IMR-90 (cell line): ENCODE results near the gene ACVRL1. TPM values are rescaled to one million over a fixed set of nuclear protein-coding genes. Genes with fewer than 3 reads are reported as not detected.

Experiments used
- ATAC-seq: fragments of 200-7000 bp; cut with Tn5 transposase; 2 replicates; pipeline ENCODE4 v1.9.1; 2020; ENCODE audit warnings: low read depth, mild to moderate bottlenecking, moderate library complexity
- BruUV-seq: library from RNA; stranded (reverse); fragments of 400-500 nt; replicated peaks from 2 replicates; lab custom pipeline; 2021; lab: Mats Ljungman, UMichigan
- CTCF ChIA-PET: fragments of 300-600 bp; formaldehyde crosslinking; extraction: SDS; loops from one replicate; lab custom pipeline; 2021; ENCODE audit warnings: antibody characterized with exemption; lab: Yijun Ruan, JAX
- POLR2A ChIA-PET: fragments of 300-600 bp; sonication (Branson Sonifier 250); formaldehyde crosslinking; loops from one replicate; lab custom pipeline; 2022; ENCODE audit warnings: antibody characterized with exemption; ENCODE audit not compliant: unreplicated experiment; lab: Charles Lee
- DNase-seq: peaks from one replicate; pipeline ENCODE4 v3.0.0; 2013
- H2AFZ ChIP-seq: replicated peaks from 2 replicates; pipeline ENCODE3; 2013; ENCODE audit warnings: low read length, mild to moderate bottlenecking; ENCODE audit not compliant: poor library complexity
- H2AK5ac ChIP-seq: 2 replicates; pipeline ENCODE4 v1.6.1; 2013; ENCODE audit warnings: low read depth, low read length, inconsistent platforms
- H2AK9ac ChIP-seq: replicated peaks from 2 replicates; pipeline ENCODE3; 2013; ENCODE audit warnings: mild to moderate bottlenecking, low read depth, low read length, moderate library complexity; ENCODE audit not compliant: poor library complexity
- H2BK120ac ChIP-seq: 2 replicates; pipeline ENCODE4 v1.6.1; 2013; ENCODE audit warnings: low read depth, low read length, inconsistent platforms
- H2BK15ac ChIP-seq: 3 replicates; pipeline ENCODE4 v1.6.1; 2013; ENCODE audit warnings: low read depth, low read length, inconsistent platforms
- H2BK20ac ChIP-seq: 2 replicates; pipeline ENCODE4 v1.6.1; 2013; ENCODE audit warnings: low read depth, mild to moderate bottlenecking, inconsistent platforms, low read length, moderate library complexity
- H2BK5ac ChIP-seq: 2 replicates; pipeline ENCODE4 v1.6.1; 2013; ENCODE audit warnings: mild to moderate bottlenecking, low read depth, low read length, inconsistent platforms; ENCODE audit not compliant: poor library complexity, severe bottlenecking
- H3K14ac ChIP-seq: replicated peaks from 2 replicates; pipeline ENCODE4 v1.6.1; 2013; ENCODE audit warnings: low read depth, low read length, inconsistent platforms
- H3K18ac ChIP-seq: 2 replicates; pipeline ENCODE4 v1.6.1; 2013; ENCODE audit warnings: low read depth, low read length, control low read depth
- H3K23ac ChIP-seq: 2 replicates; pipeline ENCODE4 v1.6.1; 2013; ENCODE audit warnings: low read depth, low read length, inconsistent platforms
- H3K27ac ChIP-seq: 2 replicates; pipeline ENCODE4 v1.5.1; 2013; ENCODE audit warnings: mild to moderate bottlenecking, control low read depth, low read length; ENCODE audit not compliant: insufficient read depth
- H3K27me3 ChIP-seq: 2 replicates; pipeline ENCODE4 v1.6.1; 2013; ENCODE audit warnings: low read length; ENCODE audit not compliant: control insufficient read depth, insufficient read depth
- H3K36me3 ChIP-seq: 2 replicates; pipeline ENCODE4 v1.6.1; 2013; ENCODE audit warnings: low read length, mixed read lengths; ENCODE audit not compliant: control insufficient read depth, insufficient read depth
- H3K4ac ChIP-seq: 2 replicates; pipeline ENCODE4 v1.6.1; 2013; ENCODE audit warnings: low read depth, low read length, inconsistent platforms
- H3K4me1 ChIP-seq: 2 replicates; pipeline ENCODE4 v1.6.1; 2013; ENCODE audit warnings: low read length, mixed read lengths; ENCODE audit not compliant: control insufficient read depth, insufficient read depth
- H3K4me2 ChIP-seq: 2 replicates; pipeline ENCODE4 v1.6.1; 2013; ENCODE audit warnings: low read depth, mild to moderate bottlenecking, control low read depth, low read length, moderate library complexity
- H3K4me3 ChIP-seq: 2 replicates; pipeline ENCODE4 v1.5.1; 2013; ENCODE audit warnings: low read depth, mild to moderate bottlenecking, control low read depth, low read length, moderate library complexity; ENCODE audit not compliant: insufficient read depth
- H3K56ac ChIP-seq: 2 replicates; pipeline ENCODE4 v1.6.1; 2013; ENCODE audit warnings: low read length, inconsistent platforms; ENCODE audit not compliant: insufficient read depth; ENCODE audit errors: extremely low read depth
- H3K79me1 ChIP-seq, 2 experiments: 2 replicates each; pipeline ENCODE4 v1.6.1; 2013; ENCODE audit warnings: low read length in 2 of 2, inconsistent platforms in 1 of 2, low read depth in 1 of 2
- H3K9ac ChIP-seq: 2 replicates; pipeline ENCODE4 v1.6.1; 2013; ENCODE audit warnings: low read depth, low read length, control low read depth
- H3K9me1 ChIP-seq: 2 replicates; pipeline ENCODE4 v1.6.1; 2013; ENCODE audit warnings: low read length, inconsistent platforms; ENCODE audit not compliant: insufficient read depth
- H3K9me3 ChIP-seq: 2 replicates; pipeline ENCODE4 v1.6.1; 2013; ENCODE audit warnings: low read length; ENCODE audit not compliant: control insufficient read depth, insufficient read depth
- H4K20me1 ChIP-seq: 2 replicates; pipeline ENCODE4 v1.6.1; 2013; ENCODE audit warnings: low read length, inconsistent platforms; ENCODE audit not compliant: insufficient read depth
- H4K5ac ChIP-seq: 2 replicates; pipeline ENCODE4 v1.6.1; 2013; ENCODE audit warnings: mild to moderate bottlenecking, low read depth, low read length, control low read depth
- H4K8ac ChIP-seq, 2 experiments: 2 replicates each; pipeline ENCODE4 v1.6.1; 2013; ENCODE audit warnings: low read depth in 2 of 2, low read length in 2 of 2, control low read depth in 1 of 2, inconsistent platforms in 1 of 2
- H4K91ac ChIP-seq: 2 replicates; pipeline ENCODE4 v1.6.1; 2013; ENCODE audit warnings: low read depth, low read length, inconsistent platforms; ENCODE audit not compliant: insufficient read depth
- CEBPB ChIP-seq: IDR thresholded peaks from 2 replicates; pipeline ENCODE4 v1.6.1; 2012; ENCODE audit warnings: low read depth, low read length, improper control_type of control experiment
- CHD1 ChIP-seq: IDR thresholded peaks from 2 replicates; pipeline ENCODE4 v1.6.1; 2012; ENCODE audit warnings: low read depth, low read length, improper control_type of control experiment
- FOS ChIP-seq: fragments of 150-350 bp; IDR thresholded peaks from 2 replicates; pipeline ENCODE4 v1.6.1; 2016; ENCODE audit warnings: low read depth, low read length
- MAFK ChIP-seq: IDR thresholded peaks from 2 replicates; pipeline ENCODE4 v1.6.1; 2012; ENCODE audit warnings: low read depth, low read length, improper control_type of control experiment
- MAZ ChIP-seq: IDR thresholded peaks from 2 replicates; pipeline ENCODE4 v1.6.1; 2012; ENCODE audit warnings: low read depth, mild to moderate bottlenecking, low read length, improper control_type of control experiment, moderate library complexity, borderline replicate concordance
- MXI1 ChIP-seq: IDR thresholded peaks from 2 replicates; pipeline ENCODE4 v1.6.1; 2012; ENCODE audit warnings: low read depth, mild to moderate bottlenecking, low read length, moderate library complexity, borderline replicate concordance
- NFE2L2 ChIP-seq: fragments of 150-350 bp; IDR thresholded peaks from 2 replicates; pipeline ENCODE4 v1.6.1; 2016; ENCODE audit warnings: low read depth, mild to moderate bottlenecking, low read length
- POLR2A ChIP-seq: IDR thresholded peaks from 2 replicates; pipeline ENCODE4 v1.6.1; 2012; ENCODE audit warnings: mild to moderate bottlenecking, low read depth, low read length
- RAD21 ChIP-seq: IDR thresholded peaks from 2 replicates; pipeline ENCODE4 v1.6.1; 2012; ENCODE audit warnings: low read length, improper control_type of control experiment
- RFX5 ChIP-seq: IDR thresholded peaks from 2 replicates; pipeline ENCODE4 v1.8.0; 2012; ENCODE audit warnings: low read depth, mild to moderate bottlenecking, low read length, moderate library complexity
- SMC3 ChIP-seq: fragments of 150-350 bp; IDR thresholded peaks from 2 replicates; pipeline ENCODE4 v1.6.1; 2016; ENCODE audit warnings: low read depth, mild to moderate bottlenecking, antibody characterized with exemption, low read length, moderate library complexity
- WGBS, 2 experiments: methylation state at CpG; one replicate each; pipeline versions ENCODE4 v1.1.5 to v1.1.7; 2013; ENCODE audit warnings: missing lambda C conversion rate in 2 of 2; ENCODE audit not compliant: insufficient read length in 1 of 2; ENCODE audit errors: extremely low coverage in 2 of 2; 5-methylcytosine and 5-hydroxymethylcytosine counted together
- dilution Hi-C: fragments of 300-500 bp; cut with HindIII; formaldehyde crosslinking; loops from one replicate; pipeline ENCODE4 v1.14.3; 2018; ENCODE audit warnings: low sequenced_read_pairs; ENCODE audit not compliant: unreplicated experiment
- in situ Hi-C: fragments of 300-500 bp; cut with MboI; formaldehyde crosslinking; loops from 3 replicates; pipeline ENCODE4 v1.14.3; 2019; ENCODE audit warnings: low sequenced_read_pairs, inconsistent platforms, mixed read lengths
- intact Hi-C: fragments of 100-400 bp; cut with micrococcal nuclease; formaldehyde crosslinking; loops from 2 replicates; pipeline ENCODE4 v1.10.0; 2022
- polyA plus RNA-seq, 3 experiments: library from polyadenylated mRNA; depleted of rRNA; stranded (reverse); fragments of >200 nt; gene quantifications; 2 replicates each; pipeline ENCODE4 v1.2.3, GENCODE V29; 2012; ENCODE audit warnings: low replicate concordance in 1 of 3
- total RNA-seq: library from RNA; depleted of rRNA; stranded (reverse); fragments of >200 nt; gene quantifications from 2 replicates; pipeline ENCODE4 v1.2.3, GENCODE V29; 2012
- TF ChIP-seq, protein P1 (sequence below): fragments of 150-350 bp; IDR thresholded peaks from 2 replicates; pipeline ENCODE4 v1.6.1; 2017; ENCODE audit warnings: mild to moderate bottlenecking, antibody characterized with exemption, low read length, low read depth
- TF ChIP-seq, protein P2 (sequence below): fragments of 150-350 bp; IDR thresholded peaks from 2 replicates; pipeline ENCODE4 v1.6.1; 2016; ENCODE audit warnings: low read depth, mild to moderate bottlenecking, low read length, moderate library complexity, borderline replicate concordance

The ACVRL1 gene
- total and polyA plus RNA-seq, 2 of the 4 experiments (the other 2 are of a cell fraction): 6.4 to 7.5 TPM

DNA sequence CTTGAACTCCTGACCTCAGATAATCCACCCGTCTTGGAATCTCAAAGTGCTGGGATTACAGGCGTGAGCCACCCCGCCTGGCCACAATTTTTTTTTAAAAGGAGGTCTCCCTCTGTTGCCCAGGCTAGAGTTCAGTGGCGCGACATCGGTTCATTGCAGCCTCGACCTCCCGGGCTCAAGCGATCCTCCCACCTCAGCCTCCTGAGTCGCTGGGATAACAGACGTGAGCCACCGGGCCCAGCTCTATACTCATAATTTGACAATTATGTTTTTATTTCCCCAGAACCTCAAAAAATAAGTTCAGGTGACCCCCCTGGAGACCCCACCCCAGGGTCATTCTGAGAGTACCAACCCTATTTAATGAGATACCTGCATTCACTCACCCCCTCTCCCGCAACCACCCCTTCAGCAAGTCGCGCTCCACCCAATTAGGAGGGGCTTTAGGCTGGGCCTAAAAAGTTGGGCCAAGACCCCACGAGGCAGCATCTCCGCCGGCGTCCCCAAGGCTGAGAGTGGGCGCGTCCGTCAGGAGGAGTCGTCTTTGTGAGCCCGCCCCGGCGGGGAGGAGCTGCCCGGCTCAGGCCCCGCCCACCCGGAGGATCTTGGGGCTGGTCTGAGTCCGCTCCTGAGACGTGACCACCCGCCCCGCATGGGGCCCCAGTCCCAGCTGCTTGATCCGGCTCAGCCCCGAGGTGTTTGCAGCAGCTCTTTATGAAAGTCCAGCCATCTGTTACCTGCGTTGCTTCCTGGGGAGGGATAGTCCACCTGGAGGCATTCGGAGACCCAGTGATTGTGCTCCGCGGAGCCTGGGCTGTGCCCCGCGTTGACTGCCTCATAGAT lies 19.6 kb upstream of the ACVRL1 start, which contains the start of gene ANKRD33 (continued):
- TF ChIP-seq RFX5 (no peak), MAFK (no peak)

DNA sequence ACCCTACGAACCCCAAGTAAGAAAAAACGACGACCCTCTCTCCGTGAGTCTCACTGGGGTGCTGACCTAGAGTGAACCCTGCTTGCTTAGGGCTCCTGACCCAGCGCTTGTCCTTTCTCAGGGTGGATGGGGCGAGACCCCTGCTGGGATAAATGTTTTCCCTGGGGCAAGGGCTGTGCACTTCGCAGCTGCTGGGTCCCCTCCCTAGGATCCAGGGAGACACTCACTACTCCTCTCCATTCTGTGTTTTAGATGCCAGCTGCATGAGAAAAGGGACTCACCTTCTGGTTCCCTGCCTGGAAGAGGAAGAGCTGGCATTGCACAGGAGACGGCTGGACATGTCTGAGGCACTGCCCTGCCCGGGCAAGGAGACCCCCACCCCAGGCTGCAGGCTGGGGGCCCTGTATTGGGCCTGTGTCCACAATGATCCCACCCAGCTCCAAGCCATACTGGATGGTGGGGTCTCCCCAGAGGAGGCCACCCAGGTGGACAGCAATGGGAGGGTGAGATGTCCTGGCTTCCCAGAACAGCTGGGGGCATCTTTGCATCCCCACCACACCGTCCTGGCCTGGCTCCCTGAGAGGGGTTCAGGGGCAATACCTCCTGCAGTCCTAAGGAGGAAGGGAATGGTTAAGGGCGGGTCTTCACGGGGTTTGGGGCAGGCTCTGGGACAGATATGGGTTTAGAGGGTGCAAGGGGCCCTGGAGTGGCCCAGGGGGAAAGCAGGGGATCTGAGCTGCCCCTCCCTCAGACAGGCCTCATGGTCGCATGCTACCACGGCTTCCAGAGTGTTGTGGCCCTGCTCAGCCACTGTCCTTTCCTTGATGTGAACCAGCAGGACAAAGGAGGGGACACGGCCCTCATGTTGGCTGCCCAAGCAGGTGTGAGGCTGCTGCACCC lies 18.7 kb upstream of the ACVRL1 start:
- no TSS peak for BruUV-seq
- peak overlapping the region; percentile 35; the same call in 1 of the 2 replicates for H2BK120ac ChIP-seq
- ATAC-seq (no peak), DNase-seq (no peak)
- peaks cover 6% of the 10 kb centered on the region for H3K4me1 ChIP-seq
- H3K9ac ChIP-seq: no peak overlapping the region
- H3K23ac ChIP-seq: no peak overlapping the region
- H3K9me1 ChIP-seq: peaks cover 2% of the 10 kb centered on the region; the same call in 1 of the 2 replicates
- CTCF ChIA-PET: no interaction called here
- H3K14ac ChIP-seq: no peak overlapping the region
- no peaks in the 10 kb centered on the region for H3K9me3 ChIP-seq
- H4K8ac ChIP-seq: no peak overlapping the region; a peak in 1 of 4 replicates
- H2AFZ ChIP-seq: peak overlapping the region; percentile 78
- no peaks in the 10 kb centered on the region for H3K27me3 ChIP-seq
- no peak overlapping the region for H2BK20ac ChIP-seq
- in situ Hi-C loops (no loop called here), intact Hi-C loops (no loop called here), dilution Hi-C loops (no loop called here)
- H3K27ac ChIP-seq: no peak overlapping the region
- H3K36me3 ChIP-seq: no peaks in the 10 kb centered on the region
- POLR2A ChIA-PET: interaction anchor here (0.9 kb wide), 1 partner anchor 9 kb away, joined by 22 read pairs; no protein-coding TSS in a partner anchor
- no peak overlapping the region for H2BK15ac ChIP-seq
- H2AK5ac ChIP-seq: peak overlapping the region; percentile 38; the same call in 1 of the 2 replicates
- 81% methylated on average over 8 of the region's 15 CpGs; no CpG with 5 or more reads in 1 of the 2 experiments for WGBS, 2 experiments
- H3K18ac ChIP-seq: no peak overlapping the region
- H3K4me2 ChIP-seq: no peak overlapping the region
- H3K56ac ChIP-seq: no peak overlapping the region
- no peaks in the 10 kb centered on the region for H3K79me1 ChIP-seq
- no peak overlapping the region for H2BK5ac ChIP-seq
- peak overlapping the region; percentile 7 for H2AK9ac ChIP-seq
- no peak overlapping the region for H4K91ac ChIP-seq
- H4K20me1 ChIP-seq: no peaks in the 10 kb centered on the region
- no peak overlapping the region for H3K4ac ChIP-seq
- no peak overlapping the region for H4K5ac ChIP-seq
- no peak overlapping the region for H3K4me3 ChIP-seq
- TF ChIP-seq MAZ (no peak), RAD21 (no peak), CHD1 (no peak), POLR2A (no peak), SMC3 (no peak), MXI1 (no peak), CEBPB (no peak), MAFK (no peak), FOS (no peak), NFE2L2 (no peak)
- TF ChIP-seq, protein P1, sequence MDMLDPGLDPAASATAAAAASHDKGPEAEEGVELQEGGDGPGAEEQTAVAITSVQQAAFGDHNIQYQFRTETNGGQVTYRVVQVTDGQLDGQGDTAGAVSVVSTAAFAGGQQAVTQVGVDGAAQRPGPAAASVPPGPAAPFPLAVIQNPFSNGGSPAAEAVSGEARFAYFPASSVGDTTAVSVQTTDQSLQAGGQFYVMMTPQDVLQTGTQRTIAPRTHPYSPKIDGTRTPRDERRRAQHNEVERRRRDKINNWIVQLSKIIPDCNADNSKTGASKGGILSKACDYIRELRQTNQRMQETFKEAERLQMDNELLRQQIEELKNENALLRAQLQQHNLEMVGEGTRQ: no peak
- TF ChIP-seq, protein P2, sequence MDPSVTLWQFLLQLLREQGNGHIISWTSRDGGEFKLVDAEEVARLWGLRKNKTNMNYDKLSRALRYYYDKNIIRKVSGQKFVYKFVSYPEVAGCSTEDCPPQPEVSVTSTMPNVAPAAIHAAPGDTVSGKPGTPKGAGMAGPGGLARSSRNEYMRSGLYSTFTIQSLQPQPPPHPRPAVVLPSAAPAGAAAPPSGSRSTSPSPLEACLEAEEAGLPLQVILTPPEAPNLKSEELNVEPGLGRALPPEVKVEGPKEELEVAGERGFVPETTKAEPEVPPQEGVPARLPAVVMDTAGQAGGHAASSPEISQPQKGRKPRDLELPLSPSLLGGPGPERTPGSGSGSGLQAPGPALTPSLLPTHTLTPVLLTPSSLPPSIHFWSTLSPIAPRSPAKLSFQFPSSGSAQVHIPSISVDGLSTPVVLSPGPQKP: no peak
